MG63 (cell line): ENCODE results near the gene CHMP2B. TPM values are rescaled to one million over a fixed set of nuclear protein-coding genes. Genes with fewer than 3 reads are reported as not detected.
"Not testable (repeated sequence)": the region's sequence is repeated elsewhere in the genome, so short reads cannot be mapped to it uniquely, and the experiment has no call there.

Source experiments
- DNase-seq: peaks from one replicate; pipeline ENCODE4 v3.0.0-alpha.2; 2020
- H3K27me3 ChIP-seq: fragments of 250-450 bp; sonication (Bioruptor Pico); 2 replicates; pipeline ENCODE4 v1.5.1; 2020; ENCODE audit warnings: mild to moderate bottlenecking, moderate library complexity
- H3K36me3 ChIP-seq: fragments of 250-450 bp; sonication (Bioruptor Pico); 2 replicates; pipeline ENCODE4 v1.5.1; 2020; ENCODE audit warnings: mild to moderate bottlenecking, moderate library complexity
- H3K4me3 ChIP-seq: fragments of 250-450 bp; sonication (Bioruptor Pico); 2 replicates; pipeline ENCODE4 v1.5.1; 2020; ENCODE audit warnings: mild to moderate bottlenecking, moderate library complexity
- H3K9me3 ChIP-seq: fragments of 250-450 bp; sonication (Bioruptor Pico); 2 replicates; pipeline ENCODE4 v1.5.1; 2020; ENCODE audit warnings: mild to moderate bottlenecking, moderate library complexity
- total RNA-seq: library from RNA; depleted of rRNA; stranded (reverse); fragments of >200 nt; shearing (Covaris generic); gene quantifications from 2 replicates; pipeline ENCODE4 v1.2.3, GENCODE V29; 2014; ENCODE audit warnings: low replicate concordance; rRNA removed

Gene CHMP2B
- total RNA-seq, 1 experiment from 2014 or later = 13.5 TPM

DNA sequence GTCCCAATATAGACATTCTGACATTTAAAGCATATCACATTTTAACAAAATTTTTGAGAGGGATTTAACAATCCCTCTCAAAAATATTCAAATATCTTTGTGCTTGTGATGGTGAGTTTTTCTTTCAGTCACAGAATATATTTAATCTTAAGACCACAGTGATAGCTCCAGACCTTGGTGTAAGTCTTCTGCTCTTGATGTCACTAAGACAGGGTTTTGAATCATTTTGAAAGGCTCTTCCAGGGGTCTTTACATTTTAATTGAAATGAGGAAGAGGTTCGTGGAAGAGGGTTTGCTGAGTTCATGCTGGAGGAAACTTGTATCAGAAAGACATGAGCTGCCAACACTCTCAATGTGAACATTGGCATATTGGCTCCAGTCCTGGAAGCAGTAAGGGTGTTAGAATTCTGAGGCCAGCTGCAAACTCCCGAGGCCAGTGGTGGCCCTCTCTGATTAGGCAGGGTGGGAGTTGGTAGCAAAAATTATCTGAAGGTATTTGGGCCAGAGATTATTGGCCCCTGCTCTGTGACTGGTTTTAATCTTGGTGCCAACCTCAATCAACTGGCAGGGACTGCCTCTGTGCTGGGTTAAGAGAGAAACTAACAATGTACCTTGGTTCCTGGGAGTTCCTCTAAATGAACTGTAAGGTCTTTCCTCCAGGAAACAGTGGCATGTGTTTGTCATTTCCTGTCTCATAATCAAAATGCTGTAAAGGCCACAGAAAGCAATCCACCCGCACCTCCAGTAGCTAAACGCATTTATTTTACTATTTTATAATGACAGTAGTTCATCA, 44.0 kb downstream of the CHMP2B start:
- Histone ChIP-seq H3K4me3 (no peak overlapping the region), H3K36me3 (no peaks in the 10 kb centered on the region), H3K27me3 (no peaks in the 10 kb centered on the region), H3K9me3 (no peaks in the 10 kb centered on the region)
- no peak for DNase-seq

DNA sequence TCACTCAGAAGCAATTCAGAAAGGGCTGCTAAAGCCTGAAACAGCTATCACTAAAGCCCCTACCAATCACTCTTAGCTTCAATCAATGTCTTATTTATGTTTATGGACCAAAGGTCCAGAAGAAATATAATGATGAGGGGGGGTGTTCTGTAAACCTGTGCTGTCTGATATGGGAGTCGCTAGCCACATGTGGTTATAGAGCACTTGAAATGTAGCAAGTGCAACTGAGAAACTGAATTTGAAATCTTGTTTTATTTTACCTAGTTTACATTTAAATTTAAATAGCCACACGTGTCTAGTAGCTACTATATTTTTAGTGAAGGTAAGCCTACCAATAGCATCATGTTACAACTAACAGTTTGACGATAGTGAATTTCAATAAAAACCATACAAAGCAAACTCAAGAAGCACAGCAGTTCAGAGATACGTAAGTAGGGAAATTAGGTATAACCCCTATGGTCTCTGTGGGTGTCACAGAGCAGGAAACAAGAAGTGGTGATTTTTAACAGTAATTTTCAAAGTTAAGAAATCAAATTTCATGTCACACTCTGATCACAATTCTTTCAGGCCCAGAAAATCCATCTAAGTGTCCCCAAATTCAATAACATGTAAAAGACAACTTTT, 45.7 kb downstream of the CHMP2B start:
- no peaks in the 10 kb centered on the region for H3K36me3 ChIP-seq
- H3K9me3 ChIP-seq = no peaks in the 10 kb centered on the region
- DNase-seq = no peak
- no peak overlapping the region for H3K4me3 ChIP-seq
- no peaks in the 10 kb centered on the region for H3K27me3 ChIP-seq

DNA sequence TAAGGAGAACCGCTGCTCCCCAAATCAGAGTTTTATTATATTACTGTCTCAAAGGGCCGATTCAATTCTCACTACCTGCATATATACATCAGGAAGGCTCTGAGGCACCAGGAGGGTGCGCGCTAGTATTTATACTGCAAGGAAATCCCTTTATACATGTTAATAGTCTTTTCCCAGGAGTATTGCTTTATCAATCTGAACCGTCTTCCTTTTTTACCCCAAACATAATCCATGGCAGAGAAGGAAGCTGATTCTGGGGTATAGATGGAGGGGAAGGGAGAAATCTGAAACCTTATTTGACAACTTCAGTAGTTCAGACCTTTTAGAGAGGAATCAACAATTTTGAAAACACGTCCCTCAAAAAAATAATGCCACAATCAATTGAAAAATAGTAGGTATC, 49.4 kb downstream of the CHMP2B start, which contains the start of gene POU1F1:
TSS of gene POU1F1 (minus strand) at position 101 of the 400 bp plus-strand sequence. CDS start 122 bp downstream, outside the sequence.
- DNase-seq = no peak
- no peaks in the 10 kb centered on the region for H3K36me3 ChIP-seq
- no peaks in the 10 kb centered on the region for H3K9me3 ChIP-seq
- no peak within 1 kb of the TSS for H3K4me3 ChIP-seq
- no peaks in the 10 kb centered on the region for H3K27me3 ChIP-seq

DNA sequence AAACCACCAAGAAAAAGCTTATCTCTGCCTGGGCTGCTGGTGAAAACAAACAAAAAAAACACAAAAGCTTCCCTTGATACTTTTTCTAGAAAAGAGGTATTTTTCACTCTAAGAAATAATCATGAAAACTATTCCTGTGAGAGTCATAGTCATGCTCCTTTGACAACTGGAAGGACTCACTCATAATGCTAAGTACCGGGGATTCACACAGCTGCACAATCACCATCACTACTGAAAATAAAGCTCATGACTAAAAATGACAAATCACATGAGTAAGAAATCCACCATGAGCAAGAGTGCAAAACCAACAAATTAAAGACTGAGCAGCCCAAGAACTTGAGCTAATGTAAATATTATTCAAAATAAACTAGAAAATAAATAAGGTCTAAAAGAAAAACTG, 59.9 kb downstream of the CHMP2B start:
- DNase-seq = peak; percentile 4
- Histone ChIP-seq H3K36me3 (no peaks in the 10 kb centered on the region), H3K9me3 (no peaks in the 10 kb centered on the region), H3K4me3 (no peak overlapping the region), H3K27me3 (no peaks in the 10 kb centered on the region)

DNA sequence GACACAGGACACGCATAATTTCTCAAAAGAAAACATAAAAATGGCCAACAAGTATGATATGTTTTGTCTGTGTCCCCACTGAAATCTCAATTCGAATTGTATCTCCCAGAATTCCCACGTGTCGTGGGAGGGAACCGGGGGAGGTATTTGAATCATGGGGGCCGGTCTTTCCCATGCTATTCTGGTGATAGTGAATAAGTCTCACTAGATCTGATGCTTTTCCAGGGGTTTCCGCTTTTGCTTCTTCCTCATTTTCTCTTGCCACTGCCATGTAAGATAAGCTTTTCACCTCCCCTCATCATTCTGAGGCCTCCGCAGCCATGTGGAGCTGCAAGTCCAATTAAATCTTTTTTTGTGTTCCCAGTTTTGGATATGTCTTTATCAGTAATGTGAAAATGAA, 61.3 kb downstream of the CHMP2B start:
- no peaks in the 10 kb centered on the region for H3K9me3 ChIP-seq
- H3K36me3 ChIP-seq = no peaks in the 10 kb centered on the region
- no peaks in the 10 kb centered on the region for H3K27me3 ChIP-seq
- H3K4me3 ChIP-seq = no peak overlapping the region
- DNase-seq = no peak

DNA sequence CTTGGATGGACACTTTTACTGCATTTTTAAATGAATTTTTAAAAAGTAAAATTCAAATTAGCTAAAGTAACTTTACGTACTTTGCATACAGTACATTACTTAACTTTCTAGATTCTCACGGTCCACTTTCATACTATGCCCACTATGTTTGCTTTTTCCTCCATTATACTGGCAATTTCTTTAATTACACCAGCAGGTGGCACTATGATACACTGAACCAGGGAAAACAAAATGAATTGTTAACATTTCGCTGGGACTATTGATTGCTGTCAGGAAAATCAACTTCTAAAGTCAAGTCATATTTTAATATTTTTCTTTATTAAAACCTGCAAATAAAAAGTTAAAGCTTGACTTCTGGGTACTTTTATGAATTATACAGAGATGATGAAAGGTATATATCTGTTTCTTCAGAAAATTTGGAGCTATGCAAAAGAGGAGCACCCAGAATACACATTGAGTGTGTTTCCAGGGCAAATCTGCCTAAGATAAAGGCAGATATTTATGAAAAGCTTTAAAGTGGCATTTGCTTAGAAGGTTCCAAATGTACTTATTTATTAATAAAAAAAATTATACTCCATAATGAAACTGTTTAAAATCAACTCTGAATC, 71.1 kb downstream of the CHMP2B start:
- Histone ChIP-seq H3K4me3 (no peak overlapping the region), H3K27me3 (no peaks in the 10 kb centered on the region), H3K9me3 (no peaks in the 10 kb centered on the region), H3K36me3 (no peaks in the 10 kb centered on the region)
- no peak for DNase-seq

DNA sequence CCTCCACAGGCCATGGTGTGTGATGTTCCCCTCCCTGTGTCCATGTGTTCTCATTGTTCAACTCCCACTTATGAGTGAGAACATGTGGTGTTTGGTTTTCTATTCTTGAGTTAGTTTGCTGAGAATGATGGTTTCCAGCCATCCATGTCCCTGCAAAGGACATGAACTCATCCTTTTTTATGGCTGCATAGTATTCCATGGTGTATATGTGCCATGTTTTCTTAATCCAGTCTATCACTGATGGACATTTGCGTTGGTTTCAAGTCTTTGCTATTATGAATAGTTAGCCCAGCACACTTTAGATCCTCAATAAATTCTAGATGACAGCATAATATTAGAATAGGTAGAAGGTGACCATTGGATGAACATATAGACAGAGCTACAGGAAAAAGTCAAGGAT, 77.9 kb downstream of the CHMP2B start:
- DNase-seq, H3K36me3 ChIP-seq, H3K9me3 ChIP-seq, H3K27me3 ChIP-seq, H3K4me3 ChIP-seq: not testable (repeated sequence)

Other genes starting within 250 kb of the CHMP2B start
- 11.7 and 13.4 TPM in 2 replicates for gene VGLL3, start 236.2 kb upstream of the CHMP2B start, total RNA-seq
- not detected in 2 replicates for gene POU1F1, start 49.3 kb downstream of the CHMP2B start, total RNA-seq